GM12892 (cell line): ENCODE results near the gene SNRNP35.
"Not testable (repeated sequence)": the region's sequence is repeated elsewhere in the genome, so short reads cannot be mapped to it uniquely, and the experiment has no call there.

Experiments used
- POLR2A ChIP-seq: IDR thresholded peaks from 2 replicates; pipeline ENCODE4 v1.6.1; 2011; ENCODE audit warnings: low read depth, low read length, control low read depth
- POLR2AphosphoS5 ChIP-seq: IDR thresholded peaks from 2 replicates; pipeline ENCODE4 v1.6.1; 2011; ENCODE audit warnings: low read depth, low read length, control low read depth

GRCh38 chr12:123431951-123432817, 25.8 kb upstream of the SNRNP35 start:
- TF ChIP-seq POLR2A, POLR2AphosphoS5: not testable (repeated sequence)
